ENCODE data around the gene TESK2. TPM values are rescaled to one million over a fixed set of nuclear protein-coding genes. Genes with fewer than 3 reads are reported as not detected.

TESK2 gene
- total and polyA plus RNA-seq, 2 of the 13 experiments (the other 11 are each of a cell fraction or from before 2014, with no cell fraction given) = 5.5 to 9.6 TPM

GRCh38 chr1:45522324-45523104 is 31.6 kb upstream of the TESK2 start:
- 52% methylated on average over 21 of the region's 21 CpGs for WGBS (ENCODE audit: low lambda C conversion rate)
- Histone ChIP-seq H3K27ac (ENCODE audit: extremely low read length, insufficient read depth, low read length) (peak overlapping the region; percentile 100), H4K20me1 (ENCODE audit: insufficient read depth, low read length) (peaks cover 30% of the 10 kb centered on the region), H3K9me3 (ENCODE audit: low read length) (no peaks in the 10 kb centered on the region), H3K36me3 (replicated peaks in 1 of 2; ENCODE audit: control insufficient read depth in 1 of 2, insufficient read depth in 2 of 2, low read length in 2 of 2) (peaks cover 0 to 10% of the 10 kb centered on the region in 2 experiments; a peak in 2 of 5 replicates), H3K4me1 (ENCODE audit: insufficient read depth, low read length) (peaks cover 68% of the 10 kb centered on the region), H3K79me2 (ENCODE audit: insufficient read depth, low read length) (peaks cover 41% of the 10 kb centered on the region), H3K4me2 (ENCODE audit: low read depth, low read length) (peak overlapping the region; percentile 98), H3K27me3 (ENCODE audit: control insufficient read depth in 1 of 2, insufficient read depth in 2 of 2, low read length in 2 of 2) (no peaks in the 10 kb centered on the region; a peak in 1 of 5 replicates), H2AFZ (ENCODE audit: low read length) (no peak overlapping the region), H3K9ac (ENCODE audit: insufficient read depth, low read depth, low read length) (peak overlapping the region; percentile 100), H3K4me3 (replicated peaks in 1 of 3; ENCODE audit: insufficient read depth in 1 of 3, low read depth in 2 of 3, low read length in 3 of 3) (peak overlapping the region; percentile 63 to 99 (median 78))
- in situ Hi-C loops (cut with HindIII; ENCODE audit: extremely low pct_ligation_motif_present, low pct_unique_long_range_greater_than_20kb) (no loop called here), intact Hi-C loops (cut with micrococcal nuclease; ENCODE audit: unreplicated experiment) (loop anchor here (1.0 kb wide), 1 partner anchor 23 kb away; no protein-coding TSS in a partner anchor)
- CTCF ChIA-PET (ENCODE audit: low intra/inter-chr PET ratio, low total read pairs) = no interaction called here
- DNase-seq (ENCODE audit: low spot score) = no peak
- TSS peak; percentile 100 for BruUV-seq (replicated peaks)
- peak; percentile 33 for ATAC-seq
- no peak for FAIRE-seq
- POLR2A ChIA-PET = interaction anchor here (0.6 to 13.3 kb wide), 31 partner anchors 8 to 801 kb away, joined by 3 to 690 read pairs (median 4); partner anchors contain the start of genes AKR1A1, CCDC163, GPBP1L1 and HECTD3
- peak; percentile 78; the same call in 1 of the 2 replicates for TF ChIP-seq ZBTB38 (CRISPR knock-in tag; IDR thresholded peaks at IDR 0.05)
- no peak for TF ChIP-seq NFYC (CRISPR knock-in tag; IDR thresholded peaks at IDR 0.05)
- TF ChIP-seq RFX5 (IDR thresholded peaks at IDR 0.05; ENCODE audit: low read depth, low read length) = no peak
- no peak for TF ChIP-seq MLX (CRISPR knock-in tag; IDR thresholded peaks at IDR 0.05)
- TF ChIP-seq TFDP2 (CRISPR knock-in tag; IDR thresholded peaks at IDR 0.05) = no peak
- 0 out of 2 replicates have a peak, but pooled peaks have one; percentile 4 for TF ChIP-seq ZNF761 (CRISPR knock-in tag; conservative IDR thresholded peaks at IDR 0.05)
- peak; percentile 21 for TF ChIP-seq PRPF4 (IDR thresholded peaks at IDR 0.05; ENCODE audit: low read depth, low read length, poor library complexity, severe bottlenecking)
- TF ChIP-seq ZBTB21 (CRISPR knock-in tag; IDR thresholded peaks at IDR 0.05) = no peak
- no peak for TF ChIP-seq MYNN (CRISPR knock-in tag; IDR thresholded peaks at IDR 0.05; ENCODE audit: low read depth)
- TF ChIP-seq SMARCC2 (IDR thresholded peaks at IDR 0.05) = no peak
- TF ChIP-seq ARID5B (CRISPR knock-in tag; IDR thresholded peaks at IDR 0.05) = 0 out of 2 replicates have a peak, but pooled peaks have one; percentile 9
- TF ChIP-seq, protein P1, sequence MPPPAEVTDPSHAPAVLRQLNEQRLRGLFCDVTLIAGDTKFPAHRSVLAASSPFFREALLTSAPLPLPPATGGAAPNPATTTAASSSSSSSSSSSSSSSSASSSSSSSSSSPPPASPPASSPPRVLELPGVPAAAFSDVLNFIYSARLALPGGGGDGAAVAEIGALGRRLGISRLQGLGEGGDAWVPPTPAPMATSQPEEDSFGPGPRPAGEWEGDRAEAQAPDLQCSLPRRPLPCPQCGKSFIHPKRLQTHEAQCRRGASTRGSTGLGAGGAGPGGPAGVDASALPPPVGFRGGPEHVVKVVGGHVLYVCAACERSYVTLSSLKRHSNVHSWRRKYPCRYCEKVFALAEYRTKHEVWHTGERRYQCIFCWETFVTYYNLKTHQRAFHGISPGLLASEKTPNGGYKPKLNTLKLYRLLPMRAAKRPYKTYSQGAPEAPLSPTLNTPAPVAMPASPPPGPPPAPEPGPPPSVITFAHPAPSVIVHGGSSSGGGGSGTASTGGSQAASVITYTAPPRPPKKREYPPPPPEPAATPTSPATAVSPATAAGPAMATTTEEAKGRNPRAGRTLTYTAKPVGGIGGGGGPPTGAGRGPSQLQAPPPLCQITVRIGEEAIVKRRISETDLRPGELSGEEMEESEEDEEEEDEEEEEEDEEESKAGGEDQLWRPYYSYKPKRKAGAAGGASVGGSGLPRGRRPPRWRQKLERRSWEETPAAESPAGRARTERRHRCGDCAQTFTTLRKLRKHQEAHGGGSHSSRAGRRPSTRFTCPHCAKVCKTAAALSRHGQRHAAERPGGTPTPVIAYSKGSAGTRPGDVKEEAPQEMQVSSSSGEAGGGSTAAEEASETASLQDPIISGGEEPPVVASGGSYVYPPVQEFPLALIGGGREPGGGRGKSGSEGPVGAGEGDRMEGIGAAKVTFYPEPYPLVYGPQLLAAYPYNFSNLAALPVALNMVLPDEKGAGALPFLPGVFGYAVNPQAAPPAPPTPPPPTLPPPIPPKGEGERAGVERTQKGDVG (CRISPR knock-in tag; IDR thresholded peaks at IDR 0.05; ENCODE audit: borderline replicate concordance) = peak; percentile 49; the same call in 1 of the 2 replicates
- TF ChIP-seq HMG20B (CRISPR knock-in tag; conservative IDR thresholded peaks at IDR 0.05) = no peak
- TF ChIP-seq MXI1 (IDR thresholded peaks at IDR 0.05; ENCODE audit: borderline replicate concordance, low read depth, low read length) = no peak
